Neural progenitor cell (in vitro differentiated cells): ENCODE results near the gene XAB2. TPM values are rescaled to one million over a fixed set of nuclear protein-coding genes. Genes with fewer than 3 reads are reported as not detected.
A peak's percentile ranks its signal among the peaks of the same experiment; 100 is the strongest.

Experiments
- DNase-seq: peaks from one replicate; pipeline ENCODE4 v3.0.0-alpha.2; 2016; ENCODE audit warnings: low spot score
- H2AFZ ChIP-seq: fragments of 200-600 bp; sonication (generic); replicated peaks from 2 replicates; pipeline ENCODE4 v1.6.1; 2016; ENCODE audit warnings: antibody characterized with exemption
- H3F3A ChIP-seq: fragments of 200-600 bp; sonication (generic); 2 replicates; pipeline ENCODE4 v1.6.1; 2016; ENCODE audit warnings: antibody characterized with exemption, low read depth
- H3K27ac ChIP-seq: fragments of 200-600 bp; sonication (generic); 2 replicates; pipeline ENCODE4 v1.5.1; 2016; ENCODE audit warnings: mild to moderate bottlenecking
- H3K27me3 ChIP-seq: fragments of 200-600 bp; sonication (generic); 2 replicates; pipeline ENCODE4 v1.6.1; 2016; ENCODE audit warnings: mild to moderate bottlenecking, moderate library complexity
- H3K36me3 ChIP-seq: fragments of 200-600 bp; sonication (generic); 2 replicates; pipeline ENCODE4 v1.5.1; 2016
- H3K4me1 ChIP-seq: fragments of 200-600 bp; sonication (generic); 2 replicates; pipeline ENCODE4 v1.6.1; 2016; ENCODE audit warnings: mixed run types
- H3K4me2 ChIP-seq: fragments of 200-600 bp; sonication (generic); 2 replicates; pipeline ENCODE4 v1.6.1; 2016
- H3K4me3 ChIP-seq: fragments of 200-600 bp; sonication (generic); 2 replicates; pipeline ENCODE4 v1.5.1; 2016
- H3K79me2 ChIP-seq: fragments of 200-600 bp; sonication (generic); 2 replicates; pipeline ENCODE4 v1.6.1; 2016; ENCODE audit warnings: low read depth
- H3K9ac ChIP-seq: fragments of 200-600 bp; sonication (generic); 2 replicates; pipeline ENCODE4 v1.6.1; 2016
- H3K9me3 ChIP-seq: fragments of 200-600 bp; sonication (generic); 2 replicates; pipeline ENCODE4 v1.5.1; 2016; ENCODE audit warnings: low read depth
- H4K20me1 ChIP-seq: fragments of 200-600 bp; sonication (generic); 2 replicates; pipeline ENCODE4 v1.6.1; 2016; ENCODE audit warnings: low read depth
- H3K27ac Mint-ChIP-seq: 3 replicates; pipeline ENCODE4 v1.8.0; 2021; ENCODE audit warnings: mixed read lengths
- H3K27me3 Mint-ChIP-seq: 2 replicates; pipeline ENCODE4 v1.8.0; 2022; ENCODE audit warnings: low read depth, mild to moderate bottlenecking, inconsistent platforms, moderate library complexity, mixed read lengths; ENCODE audit not compliant: insufficient read depth
- H3K36me3 Mint-ChIP-seq: 3 replicates; pipeline ENCODE4 v1.8.0; 2021; ENCODE audit warnings: mixed read lengths
- H3K4me1 Mint-ChIP-seq: 3 replicates; pipeline ENCODE4 v1.8.0; 2021; ENCODE audit warnings: mixed read lengths
- H3K4me3 Mint-ChIP-seq: 3 replicates; pipeline ENCODE4 v1.8.0; 2021; ENCODE audit warnings: mild to moderate bottlenecking, moderate library complexity, mixed read lengths
- H3K9me3 Mint-ChIP-seq: 3 replicates; pipeline ENCODE4 v1.8.0; 2020; ENCODE audit warnings: mixed read lengths
- CTCF ChIP-seq: fragments of 200-600 bp; sonication (generic); IDR thresholded peaks from 2 replicates; pipeline ENCODE4 v1.5.1; 2017; ENCODE audit warnings: antibody characterized with exemption, mild to moderate bottlenecking
- EZH2 ChIP-seq: fragments of 200-600 bp; sonication (generic); IDR thresholded peaks from 2 replicates; pipeline ENCODE4 v1.6.1; 2017; ENCODE audit warnings: antibody characterized with exemption, mild to moderate bottlenecking, moderate library complexity
- EZH2phosphoT487 ChIP-seq: fragments of 200-600 bp; sonication (generic); IDR thresholded peaks from 2 replicates; pipeline ENCODE4 v1.6.1; 2017; ENCODE audit warnings: antibody characterized with exemption
- total RNA-seq: library from RNA; depleted of rRNA; stranded (reverse); fragments of >200 nt; gene quantifications from 2 replicates; pipeline ENCODE4 v1.2.3, GENCODE V29; 2015; ENCODE audit warnings: low replicate concordance

Gene XAB2
- total RNA-seq, 1 donor from 2014 or later = 30.9 TPM

GRCh38 chr19:7662657-7663056 lies 33.3 kb upstream of the XAB2 start:
- H4K20me1 ChIP-seq = no peaks in the 10 kb centered on the region
- H3K79me2 ChIP-seq = no peaks in the 10 kb centered on the region
- Mint-ChIP-seq H3K27me3 (peaks cover 11% of the 10 kb centered on the region), H3K36me3 (no peaks in the 10 kb centered on the region), H3K27ac (no peak overlapping the region), H3K9me3 (no peaks in the 10 kb centered on the region), H3K4me1 (peaks cover 5% of the 10 kb centered on the region), H3K4me3 (no peak overlapping the region)
- H3K27ac ChIP-seq = no peak overlapping the region
- H3K4me3 ChIP-seq = no peak overlapping the region
- no peak for DNase-seq
- H3F3A ChIP-seq = no peaks in the 10 kb centered on the region
- no peak for TF ChIP-seq EZH2phosphoT487
- no peak for TF ChIP-seq EZH2
- TF ChIP-seq CTCF = no peak
- no peak overlapping the region for H2AFZ ChIP-seq
- H3K36me3 ChIP-seq = no peaks in the 10 kb centered on the region
- H3K9ac ChIP-seq = no peak overlapping the region
- no peak overlapping the region for H3K4me2 ChIP-seq
- H3K9me3 ChIP-seq = no peaks in the 10 kb centered on the region
- peaks cover 57% of the 10 kb centered on the region for H3K27me3 ChIP-seq
- no peaks in the 10 kb centered on the region for H3K4me1 ChIP-seq

GRCh38 chr19:7661744-7662538 lies 32.6 kb upstream of the XAB2 start:
- no peak overlapping the region for H3K9ac ChIP-seq
- no peak overlapping the region for H3K4me2 ChIP-seq
- H3K27ac ChIP-seq = no peak overlapping the region
- no peak overlapping the region for H2AFZ ChIP-seq
- Mint-ChIP-seq H3K36me3 (no peaks in the 10 kb centered on the region), H3K4me3 (no peak overlapping the region), H3K9me3 (no peaks in the 10 kb centered on the region), H3K27me3 (peaks cover 9% of the 10 kb centered on the region), H3K27ac (no peak overlapping the region), H3K4me1 (peaks cover 10% of the 10 kb centered on the region)
- TF ChIP-seq EZH2phosphoT487 (no peak), CTCF (no peak), EZH2 (no peak)
- H3F3A ChIP-seq = no peaks in the 10 kb centered on the region
- no peaks in the 10 kb centered on the region for H4K20me1 ChIP-seq
- H3K79me2 ChIP-seq = no peaks in the 10 kb centered on the region
- H3K4me1 ChIP-seq = no peaks in the 10 kb centered on the region
- H3K9me3 ChIP-seq = no peaks in the 10 kb centered on the region
- H3K36me3 ChIP-seq = no peaks in the 10 kb centered on the region
- DNase-seq = no peak
- no peak overlapping the region for H3K4me3 ChIP-seq
- H3K27me3 ChIP-seq = peaks cover 51% of the 10 kb centered on the region

- H3K4me1 ChIP-seq = no peaks in the 10 kb centered on the region
- no peak overlapping the region for H3K27ac ChIP-seq
- no peaks in the 10 kb centered on the region for H3K79me2 ChIP-seq
- no peak for TF ChIP-seq EZH2
- Mint-ChIP-seq H3K27me3 (peaks cover 9% of the 10 kb centered on the region), H3K27ac (no peak overlapping the region), H3K9me3 (no peaks in the 10 kb centered on the region), H3K4me1 (peaks cover 10% of the 10 kb centered on the region), H3K36me3 (no peaks in the 10 kb centered on the region), H3K4me3 (no peak overlapping the region)
- H3K4me2 ChIP-seq = peak overlapping the region; percentile 9
- no peak overlapping the region for H3K9ac ChIP-seq
- no peaks in the 10 kb centered on the region for H3F3A ChIP-seq
- H3K36me3 ChIP-seq = no peaks in the 10 kb centered on the region
- H3K27me3 ChIP-seq = peaks cover 50% of the 10 kb centered on the region
- H2AFZ ChIP-seq = peak overlapping the region; percentile 23
- H4K20me1 ChIP-seq = no peaks in the 10 kb centered on the region
- no peaks in the 10 kb centered on the region for H3K9me3 ChIP-seq
- peak; percentile 54 for DNase-seq
- H3K4me3 ChIP-seq = no peak overlapping the region
Measured at GRCh38 chr19:7658219-7658686, 28.9 kb upstream of the XAB2 start.

GRCh38 chr19:7657131-7657751 lies 27.9 kb upstream of the XAB2 start:
- peaks cover 17% of the 10 kb centered on the region for H3K4me1 Mint-ChIP-seq
- Histone ChIP-seq H3F3A (peaks cover 2% of the 10 kb centered on the region), H2AFZ (no peak overlapping the region), H3K79me2 (no peaks in the 10 kb centered on the region), H3K9me3 (no peaks in the 10 kb centered on the region), H3K27me3 (peaks cover 49% of the 10 kb centered on the region), H3K4me2 (no peak overlapping the region), H3K27ac (no peak overlapping the region), H3K4me1 (peaks cover 3% of the 10 kb centered on the region), H4K20me1 (no peaks in the 10 kb centered on the region), H3K36me3 (no peaks in the 10 kb centered on the region), H3K9ac (no peak overlapping the region), H3K4me3 (no peak overlapping the region)
- no peaks in the 10 kb centered on the region for H3K36me3 Mint-ChIP-seq
- H3K9me3 Mint-ChIP-seq = no peaks in the 10 kb centered on the region
- no peak overlapping the region for H3K27ac Mint-ChIP-seq
- DNase-seq = peak; percentile 26
- H3K27me3 Mint-ChIP-seq = peaks cover 11% of the 10 kb centered on the region
- H3K4me3 Mint-ChIP-seq = peak overlapping the region; percentile 24
- TF ChIP-seq EZH2 = no peak
- TF ChIP-seq EZH2phosphoT487 = no peak
- TF ChIP-seq CTCF = no peak
